SH-SY5Y (cell line): ENCODE data around the gene MAEL.

Source experiments
- GATA2 ChIP-seq: IDR thresholded peaks from 2 replicates; pipeline ENCODE4 v1.6.1; 2011; ENCODE audit warnings: mild to moderate bottlenecking, low read depth, low read length
- GATA3 ChIP-seq: IDR thresholded peaks from 2 replicates; pipeline ENCODE4 v1.6.1; 2011; ENCODE audit warnings: low read depth, mild to moderate bottlenecking, low read length, moderate library complexity

The MAEL gene

DNA sequence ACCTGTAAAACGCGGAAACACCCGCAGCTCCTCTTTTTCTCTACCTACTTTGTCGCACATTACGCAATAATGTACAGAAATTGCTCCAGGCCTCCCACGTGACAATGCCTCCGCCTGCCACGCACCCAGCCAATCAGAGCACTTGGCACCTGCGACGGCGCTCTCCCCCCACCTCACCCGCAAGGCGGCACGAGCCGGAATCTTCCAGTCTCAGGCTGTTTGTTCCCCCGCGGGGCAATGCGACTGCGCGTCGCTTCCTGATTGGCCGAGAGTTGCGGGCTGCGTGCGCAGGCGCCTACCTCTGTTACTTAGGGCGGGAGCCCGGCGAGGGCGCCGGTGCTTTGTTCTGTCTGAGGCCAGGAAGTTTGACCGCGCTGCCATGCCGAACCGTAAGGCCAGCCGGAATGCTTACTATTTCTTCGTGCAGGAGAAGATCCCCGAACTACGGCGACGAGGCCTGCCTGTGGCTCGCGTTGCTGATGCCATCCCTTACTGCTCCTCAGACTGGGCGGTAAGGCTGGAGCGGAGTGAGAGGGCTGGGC is at the start of gene MAEL:
Gene MAEL (plus strand): TSS at position 307 of the 542 bp plus-strand sequence. CDS start 73 bp downstream, at position 380.
- no peak for TF ChIP-seq GATA2
- TF ChIP-seq GATA3: no peak

DNA sequence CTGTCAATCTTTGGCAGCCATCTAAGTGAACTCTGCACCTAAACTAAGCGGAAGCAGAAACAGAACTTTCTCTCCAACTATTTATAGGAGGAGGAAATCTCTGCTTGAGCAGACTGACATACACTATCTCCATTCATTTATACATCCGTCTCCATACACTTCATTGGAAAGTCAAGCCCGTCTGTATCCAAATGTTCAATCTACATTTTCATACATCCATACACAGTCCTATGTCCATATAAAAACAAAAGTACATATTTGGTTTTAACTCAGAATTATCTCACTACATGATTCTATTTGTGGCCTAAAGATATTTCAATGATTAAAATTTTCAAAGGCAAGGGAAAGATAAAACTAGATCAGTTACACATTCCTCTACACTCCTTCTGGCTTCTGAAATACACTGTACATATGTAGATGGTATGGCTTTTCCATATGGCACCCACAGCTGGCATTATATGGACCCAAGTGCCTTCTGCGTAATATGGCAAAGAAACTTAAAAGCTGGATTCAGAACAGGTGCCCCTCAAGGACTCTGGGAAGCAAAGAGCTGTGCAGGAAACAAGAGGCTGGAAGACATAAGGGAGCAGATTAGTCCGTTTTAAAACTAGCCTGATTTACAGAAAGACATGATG is 49.2 kb upstream of the MAEL start:
- no peak for TF ChIP-seq GATA3
- no peak for TF ChIP-seq GATA2

DNA sequence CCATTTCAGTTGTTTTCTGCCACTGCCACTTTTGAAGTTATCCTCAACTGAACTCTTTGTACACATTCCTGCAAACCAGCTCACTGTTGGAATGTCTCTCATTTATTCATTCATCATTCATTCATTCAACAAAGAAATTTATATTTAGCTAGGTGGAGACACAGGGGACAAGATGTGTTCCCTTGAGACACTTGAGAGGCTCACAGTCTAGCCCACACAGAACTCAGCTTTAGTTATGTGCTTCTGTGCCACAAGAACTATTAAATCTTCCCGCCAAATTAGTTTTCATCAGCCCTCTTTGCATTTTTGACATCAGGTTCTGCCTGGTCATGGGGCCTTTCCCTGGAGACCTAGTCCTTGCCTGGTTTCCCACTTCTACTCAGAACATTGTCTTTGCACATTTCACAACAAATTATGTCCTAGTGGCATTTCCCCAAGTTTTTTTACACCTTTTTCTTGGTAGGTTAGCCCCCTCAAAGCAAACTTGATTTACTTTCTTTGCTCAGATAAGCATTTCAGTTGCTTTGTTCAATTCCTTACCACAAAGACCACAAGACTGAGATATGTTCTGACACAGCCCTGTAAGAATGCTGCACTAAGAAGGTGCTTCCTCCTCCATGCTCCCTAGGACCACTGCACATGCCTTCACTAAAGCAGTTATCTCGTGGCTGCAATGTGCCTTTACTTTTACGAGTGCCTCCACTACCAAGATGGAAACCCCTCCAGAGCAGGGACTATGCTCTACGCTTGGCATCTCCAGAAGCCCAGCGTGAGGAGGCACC is 44.7 kb upstream of the MAEL start:
- no peak for TF ChIP-seq GATA3
- TF ChIP-seq GATA2: no peak

DNA sequence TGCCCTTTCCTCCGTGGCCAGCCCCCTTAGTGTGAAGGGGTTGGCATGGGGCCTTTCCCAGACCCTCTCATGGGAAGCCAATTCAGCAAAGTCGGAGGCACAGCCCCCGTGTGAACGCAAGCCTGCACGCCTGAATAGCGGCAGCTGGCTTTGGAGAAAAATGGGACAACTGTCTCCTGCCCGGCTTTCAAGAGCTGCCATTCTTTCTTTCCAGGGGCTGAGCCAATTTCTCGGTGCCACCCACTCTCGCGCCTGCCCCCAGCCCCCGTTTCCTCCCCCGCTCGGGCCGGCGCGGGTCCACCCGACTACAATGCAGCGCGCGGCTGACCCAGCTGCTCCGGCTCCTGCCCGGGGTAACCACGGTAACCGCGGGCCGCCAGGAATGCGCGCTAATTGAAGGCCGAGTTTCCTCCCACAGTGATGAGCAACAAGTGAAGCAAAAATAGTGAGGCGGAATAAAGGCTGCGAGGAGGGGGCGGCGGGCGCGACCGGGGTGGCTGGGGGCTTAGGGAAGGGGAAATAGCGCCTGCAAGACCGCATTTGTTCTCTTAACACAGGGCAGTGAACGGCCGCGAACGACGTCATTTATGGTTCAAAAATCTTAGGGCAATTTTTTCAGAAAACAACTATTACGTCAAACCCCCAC is 41.6 kb upstream of the MAEL start:
- TF ChIP-seq GATA2 (no peak), GATA3 (no peak)

DNA sequence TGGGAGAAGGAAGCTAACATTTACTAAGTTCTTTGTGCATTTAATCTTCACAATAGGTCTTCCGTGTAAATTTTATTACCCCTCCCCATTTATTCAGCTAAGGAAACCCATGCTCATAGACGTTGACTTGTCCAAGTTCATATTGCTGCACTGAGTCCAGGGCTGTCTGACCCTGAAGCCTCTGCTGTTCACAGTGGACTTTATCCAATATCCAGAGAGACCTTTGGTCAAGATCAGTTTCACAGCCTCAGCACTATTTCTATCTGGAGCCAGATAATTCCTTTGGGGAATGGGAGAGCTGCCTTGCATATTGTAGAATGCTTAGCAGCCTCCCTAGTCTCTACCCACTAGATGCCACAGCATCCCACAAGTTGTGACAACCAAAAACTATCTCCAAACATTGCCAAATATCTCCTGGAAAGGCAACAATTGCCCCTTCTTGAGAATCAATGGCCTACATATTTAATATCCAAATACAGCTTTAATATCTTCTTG is 40.2 kb upstream of the MAEL start:
- TF ChIP-seq GATA3: no peak
- no peak for TF ChIP-seq GATA2

GRCh38 chr1:166950156-166950555 is 38.9 kb upstream of the MAEL start:
- no peak for TF ChIP-seq GATA2
- TF ChIP-seq GATA3: no peak

DNA sequence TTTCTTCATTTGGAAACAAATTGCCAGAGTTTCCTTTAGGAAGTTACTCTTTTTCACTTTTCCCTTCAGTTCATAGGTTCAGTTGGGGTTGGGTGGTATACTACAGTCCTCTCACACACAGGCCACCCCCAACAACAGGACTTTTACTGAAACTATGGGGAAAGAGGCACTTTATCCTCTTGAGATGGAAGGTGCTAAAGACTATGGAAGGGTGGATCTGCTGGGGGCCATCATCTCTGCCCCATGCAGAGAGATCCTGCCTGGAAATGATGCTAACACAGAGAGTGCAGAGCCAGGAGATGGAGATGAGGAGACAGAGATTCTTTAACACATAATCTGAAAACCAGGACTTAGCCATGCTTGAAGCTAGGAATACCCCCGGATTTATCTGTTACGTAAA is 38.0 kb upstream of the MAEL start:
- no peak for TF ChIP-seq GATA2
- no peak for TF ChIP-seq GATA3

GRCh38 chr1:166952002-166952746 is 36.9 kb upstream of the MAEL start:
- TF ChIP-seq GATA3 (no peak), GATA2 (no peak)

- TF ChIP-seq GATA2 (no peak), GATA3 (no peak)
Measured at GRCh38 chr1:166953491-166953890, 35.6 kb upstream of the MAEL start.

GRCh38 chr1:166956057-166956850 is 32.8 kb upstream of the MAEL start:
- TF ChIP-seq GATA2 (no peak), GATA3 (no peak)

DNA sequence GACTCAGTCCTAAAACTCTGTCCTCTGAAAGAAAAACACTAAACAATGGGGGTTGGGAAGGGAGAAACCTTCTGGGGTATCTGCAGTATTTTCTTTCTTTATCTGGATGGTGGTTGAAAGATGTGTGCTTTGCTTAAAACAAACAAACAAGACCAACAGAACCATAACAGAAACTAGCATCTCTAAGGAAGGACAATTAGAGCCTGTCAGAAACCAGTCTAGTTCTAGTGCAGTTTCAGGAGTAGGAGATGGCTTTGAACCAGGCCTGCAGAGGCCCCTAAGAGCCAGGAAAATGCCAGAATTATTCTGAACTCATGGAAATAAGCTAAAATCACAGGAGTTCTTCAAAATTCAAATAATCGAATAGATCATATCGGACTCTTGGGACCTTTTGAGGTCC is 32.2 kb upstream of the MAEL start:
- TF ChIP-seq GATA3: no peak
- TF ChIP-seq GATA2: no peak

- no peak for TF ChIP-seq GATA3
- TF ChIP-seq GATA2: no peak
Measured at GRCh38 chr1:166960858-166961474, 28.1 kb upstream of the MAEL start.
